GM04504 (cell line): ENCODE results near the gene PAPPA2.
"Not testable (repeated sequence)": the region's sequence is repeated elsewhere in the genome, so short reads cannot be mapped to it uniquely, and the experiment has no call there.

ENCODE experiments used
- DNase-seq: peaks from one replicate; pipeline ENCODE4 v3.0.0-alpha.2; 2012; ENCODE audit warnings: low read depth

PAPPA2 gene, protein sequence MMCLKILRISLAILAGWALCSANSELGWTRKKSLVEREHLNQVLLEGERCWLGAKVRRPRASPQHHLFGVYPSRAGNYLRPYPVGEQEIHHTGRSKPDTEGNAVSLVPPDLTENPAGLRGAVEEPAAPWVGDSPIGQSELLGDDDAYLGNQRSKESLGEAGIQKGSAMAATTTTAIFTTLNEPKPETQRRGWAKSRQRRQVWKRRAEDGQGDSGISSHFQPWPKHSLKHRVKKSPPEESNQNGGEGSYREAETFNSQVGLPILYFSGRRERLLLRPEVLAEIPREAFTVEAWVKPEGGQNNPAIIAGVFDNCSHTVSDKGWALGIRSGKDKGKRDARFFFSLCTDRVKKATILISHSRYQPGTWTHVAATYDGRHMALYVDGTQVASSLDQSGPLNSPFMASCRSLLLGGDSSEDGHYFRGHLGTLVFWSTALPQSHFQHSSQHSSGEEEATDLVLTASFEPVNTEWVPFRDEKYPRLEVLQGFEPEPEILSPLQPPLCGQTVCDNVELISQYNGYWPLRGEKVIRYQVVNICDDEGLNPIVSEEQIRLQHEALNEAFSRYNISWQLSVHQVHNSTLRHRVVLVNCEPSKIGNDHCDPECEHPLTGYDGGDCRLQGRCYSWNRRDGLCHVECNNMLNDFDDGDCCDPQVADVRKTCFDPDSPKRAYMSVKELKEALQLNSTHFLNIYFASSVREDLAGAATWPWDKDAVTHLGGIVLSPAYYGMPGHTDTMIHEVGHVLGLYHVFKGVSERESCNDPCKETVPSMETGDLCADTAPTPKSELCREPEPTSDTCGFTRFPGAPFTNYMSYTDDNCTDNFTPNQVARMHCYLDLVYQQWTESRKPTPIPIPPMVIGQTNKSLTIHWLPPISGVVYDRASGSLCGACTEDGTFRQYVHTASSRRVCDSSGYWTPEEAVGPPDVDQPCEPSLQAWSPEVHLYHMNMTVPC (N-terminal part only)

DNA sequence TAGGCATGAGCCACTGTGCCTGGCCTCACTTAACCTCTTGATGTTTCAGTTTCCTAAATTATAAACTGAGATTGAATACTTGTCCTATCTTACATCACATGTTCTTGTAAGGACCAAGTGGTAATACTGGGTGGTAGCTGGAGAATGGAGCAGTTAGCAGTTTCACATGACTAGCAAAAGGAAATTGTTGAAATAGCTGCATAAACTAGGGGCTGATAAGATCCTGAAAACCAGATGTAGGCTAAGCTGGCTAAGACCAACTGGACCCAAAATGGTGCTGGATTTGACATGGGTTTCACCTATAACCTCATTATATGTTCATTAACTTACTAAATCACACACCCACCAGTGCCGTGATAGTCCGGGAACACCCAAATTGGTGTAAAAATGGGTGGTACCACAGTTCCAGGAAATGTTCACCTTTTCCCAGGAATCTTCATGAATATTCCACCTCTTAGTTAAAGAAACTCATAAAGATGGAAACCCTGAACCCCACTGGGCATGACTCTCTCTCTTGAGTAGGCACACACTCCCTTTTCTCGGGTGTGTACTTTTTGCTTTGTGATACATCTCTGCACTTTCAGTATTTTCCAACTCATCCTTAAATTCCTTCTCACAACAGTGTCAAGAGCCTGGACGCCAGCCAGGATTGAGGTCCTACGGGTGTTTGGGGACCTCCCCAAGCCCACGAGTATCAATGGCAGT lies at the start of gene PAPPA2:
Gene PAPPA2 (plus strand): TSS at position 502 of the 705 bp plus-strand sequence. CDS start 93,148 bp downstream, outside the sequence.
- DNase-seq = no peak

DNA sequence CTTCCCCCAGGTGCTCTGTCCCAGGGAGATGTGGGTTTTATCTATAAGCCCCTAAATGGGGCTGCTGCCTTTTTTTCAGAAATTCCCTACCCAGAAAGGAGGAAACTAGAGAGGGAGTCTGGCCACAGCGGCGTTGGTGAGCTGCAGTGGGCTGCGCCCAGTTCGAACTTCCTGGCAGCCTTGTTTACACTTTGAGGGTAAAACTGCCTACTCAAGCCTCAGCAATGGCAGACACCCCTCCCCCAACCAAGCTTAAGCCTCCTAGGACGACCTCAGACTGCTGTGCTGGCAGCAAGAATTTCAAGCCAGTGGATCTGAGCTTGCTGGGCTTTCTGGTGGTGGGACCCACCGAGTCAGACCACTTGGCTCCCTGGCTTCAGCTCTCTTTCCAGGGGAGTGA lies 46.2 kb upstream of the PAPPA2 start:
- no peak for DNase-seq

DNA sequence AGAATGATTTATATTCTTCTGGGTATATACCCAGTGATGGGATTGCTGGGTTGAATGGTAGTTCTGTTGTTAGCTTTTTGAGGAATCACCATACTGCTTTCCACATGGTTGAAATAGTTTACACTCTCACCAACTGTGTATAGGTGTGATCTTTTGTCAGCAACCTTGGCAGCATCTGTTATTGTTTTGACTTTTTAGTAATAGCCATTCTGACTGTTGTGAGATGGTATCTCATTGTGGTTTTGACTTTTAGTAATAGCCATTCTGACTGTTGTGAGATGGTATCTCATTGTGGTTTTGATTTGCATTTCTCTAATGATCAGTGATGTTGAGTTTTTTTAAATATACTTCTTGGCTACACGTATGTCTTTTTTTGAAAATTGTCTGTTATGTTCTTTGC lies 43.4 kb upstream of the PAPPA2 start:
- DNase-seq = not testable (repeated sequence)

DNA sequence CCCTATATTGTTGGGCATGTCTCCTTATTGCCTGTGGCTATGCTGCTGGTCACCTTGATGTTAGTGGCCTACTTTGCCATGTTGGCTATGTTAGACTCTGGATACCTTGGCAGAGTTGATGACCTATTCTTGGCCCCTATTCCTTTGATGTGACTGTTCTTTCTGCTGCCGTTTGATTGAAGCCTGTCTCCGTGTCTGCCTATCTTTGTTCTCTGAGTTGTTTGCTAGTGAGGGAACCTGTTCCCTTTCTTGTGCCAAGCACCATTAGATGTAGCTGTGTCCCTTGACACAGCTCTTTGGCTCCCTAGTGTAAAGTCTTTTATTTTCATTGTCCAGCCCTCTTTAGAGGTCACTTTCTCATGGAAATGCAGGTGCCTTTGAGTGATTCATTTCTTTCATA lies 28.7 kb upstream of the PAPPA2 start:
- DNase-seq = no peak

DNA sequence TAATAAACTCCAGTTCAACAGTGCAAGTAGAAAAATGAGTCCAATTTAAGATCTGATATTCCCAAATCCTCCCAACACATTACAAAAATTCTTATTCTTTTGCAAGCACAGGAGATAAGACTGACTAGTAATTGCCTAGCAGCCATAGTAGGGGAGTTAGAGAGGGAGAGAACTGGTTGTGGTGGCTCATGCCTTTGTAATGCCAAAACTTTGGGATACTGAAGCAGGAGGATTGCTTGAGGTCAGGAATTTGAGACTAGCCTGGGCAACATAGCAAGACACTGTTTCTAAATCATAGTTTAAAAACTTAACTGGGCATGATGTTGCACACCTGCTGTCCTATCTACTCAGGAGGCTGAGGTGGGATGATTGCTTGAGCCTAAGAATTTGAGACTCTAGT lies 26.7 kb upstream of the PAPPA2 start:
- no peak for DNase-seq

DNA sequence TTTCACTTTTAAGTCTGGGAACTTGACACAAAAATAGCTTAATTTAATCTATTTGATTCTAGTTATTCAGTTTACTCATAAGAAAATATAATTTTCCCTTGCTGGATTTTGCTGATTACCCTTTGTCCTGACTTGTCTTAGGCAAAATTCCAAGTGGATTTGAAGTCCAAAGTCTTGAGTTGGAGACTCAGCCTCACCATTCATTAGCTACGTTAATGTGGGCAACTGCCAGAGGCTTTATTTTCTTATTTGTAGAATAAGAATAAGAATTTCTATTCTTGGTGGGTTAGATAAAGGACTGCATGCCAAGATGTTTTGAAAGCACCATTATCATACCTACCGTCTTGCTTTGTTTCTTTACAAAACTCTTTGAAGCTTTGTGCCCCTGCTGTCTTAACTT lies 22.8 kb upstream of the PAPPA2 start:
- no peak for DNase-seq

DNA sequence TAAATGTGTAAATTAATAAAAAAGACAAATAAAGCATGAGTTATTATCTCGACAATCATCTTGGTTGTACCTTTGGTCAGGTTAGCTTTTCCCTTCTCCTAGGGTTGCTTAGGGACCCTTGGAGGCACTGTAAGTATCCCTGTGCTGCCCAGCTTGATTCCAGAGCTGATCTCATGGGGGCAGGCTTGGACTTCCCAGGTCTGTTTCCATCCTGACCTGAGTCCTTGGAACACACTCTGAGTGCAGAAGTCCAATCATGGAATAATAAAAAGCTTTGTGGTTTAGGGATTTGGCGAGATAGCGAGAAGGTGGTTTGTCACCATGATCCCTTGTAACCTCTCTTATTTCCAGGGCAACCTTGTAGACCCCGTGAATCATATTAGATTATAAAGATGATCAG lies 18.7 kb upstream of the PAPPA2 start:
- no peak for DNase-seq

DNA sequence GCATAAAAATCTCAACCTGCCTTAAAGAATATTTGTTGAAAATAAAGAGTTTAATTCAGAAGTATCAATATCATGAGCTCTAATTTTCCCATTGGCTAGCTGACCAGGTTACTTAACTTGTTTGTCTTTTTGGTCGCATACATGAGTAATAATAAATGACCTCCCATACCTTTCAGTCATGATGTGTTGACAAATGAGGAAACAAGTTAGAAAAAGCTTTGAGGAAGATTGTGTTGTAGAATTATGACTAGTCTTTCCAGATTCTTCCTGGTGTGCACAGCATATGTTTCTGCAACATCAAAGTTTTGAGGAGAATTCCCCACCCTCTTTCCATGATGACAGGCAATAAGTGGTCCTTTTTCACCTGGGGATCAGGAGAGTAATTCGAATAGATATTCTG lies 17.6 kb upstream of the PAPPA2 start:
- DNase-seq = no peak

DNA sequence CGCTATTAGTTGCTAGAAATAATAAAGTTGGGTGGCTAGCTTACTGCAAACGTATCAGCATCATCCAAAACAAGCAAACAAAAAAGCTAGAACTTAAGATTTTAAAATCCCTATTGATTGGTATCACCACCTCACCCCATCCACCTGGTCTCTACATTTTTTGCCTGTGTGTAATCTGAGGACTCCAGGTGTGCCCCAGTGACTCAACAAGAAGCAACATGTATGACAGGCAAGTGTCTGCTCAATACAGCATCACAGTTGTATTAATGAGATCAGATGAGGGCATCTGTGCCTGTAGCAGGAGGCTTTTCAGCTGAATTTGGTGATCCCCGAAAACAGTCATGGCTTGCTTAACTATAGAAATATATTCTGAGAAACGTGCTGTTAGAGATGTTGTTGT lies 14.6 kb upstream of the PAPPA2 start:
- DNase-seq = no peak

DNA sequence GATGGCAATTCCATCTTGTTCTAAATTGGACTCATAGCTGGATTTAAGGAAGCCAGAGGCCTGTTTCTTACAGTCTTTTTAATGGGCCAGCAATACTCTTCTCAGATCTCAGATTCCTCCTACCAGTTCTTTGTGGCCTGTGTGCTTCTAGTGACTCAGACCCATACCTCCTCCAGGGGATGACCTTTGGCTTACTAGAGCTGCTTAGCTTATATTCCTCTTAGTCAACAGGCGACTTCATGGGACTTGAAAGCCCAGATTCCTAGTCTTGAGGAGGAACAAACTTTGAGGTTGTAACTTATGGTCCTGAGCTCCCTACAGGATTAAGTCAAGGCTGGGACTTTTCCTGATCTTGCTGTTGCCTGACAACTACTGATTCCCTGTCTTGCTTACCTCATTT lies 12.4 kb upstream of the PAPPA2 start:
- no peak for DNase-seq

DNA sequence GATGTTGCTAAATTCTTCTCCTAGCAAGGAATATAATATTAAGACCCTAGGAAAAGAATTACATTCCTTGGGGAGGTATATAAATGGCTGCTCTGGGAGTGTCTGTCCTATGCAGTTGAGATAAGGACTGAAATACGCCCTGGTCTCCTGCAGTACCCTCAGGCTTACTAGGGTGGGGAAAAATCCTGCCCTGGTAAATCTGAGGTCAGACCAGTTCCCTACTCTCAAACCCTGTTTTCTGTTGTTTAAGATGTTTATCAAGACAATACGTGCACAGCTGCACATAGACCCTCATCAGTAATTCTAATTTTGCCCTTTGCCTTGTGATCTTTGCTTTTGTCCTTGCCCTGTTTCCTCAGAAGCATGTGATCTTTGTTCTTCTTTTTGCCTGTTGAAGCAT lies 11.2 kb upstream of the PAPPA2 start:
- DNase-seq = not testable (repeated sequence)

DNA sequence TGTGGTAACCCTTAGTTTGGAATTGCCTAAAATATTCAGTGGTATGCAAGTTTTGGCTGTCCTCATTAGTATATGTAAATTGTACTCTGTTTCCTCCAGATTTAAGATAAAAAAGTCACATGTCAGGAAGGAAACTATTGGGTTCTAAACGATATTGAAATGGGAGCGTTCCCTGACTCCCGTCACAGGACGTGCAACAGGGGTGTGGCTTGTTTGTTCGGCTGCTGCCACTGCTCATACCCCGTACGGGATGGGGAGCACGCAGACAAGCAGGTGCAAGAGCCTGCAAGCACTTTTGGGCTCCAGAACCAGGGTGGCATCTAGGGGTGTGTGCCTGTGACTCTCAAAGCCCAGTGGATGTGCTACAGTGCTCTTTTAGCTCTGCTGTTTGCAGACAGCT lies 6.2 kb upstream of the PAPPA2 start:
- DNase-seq = no peak

DNA sequence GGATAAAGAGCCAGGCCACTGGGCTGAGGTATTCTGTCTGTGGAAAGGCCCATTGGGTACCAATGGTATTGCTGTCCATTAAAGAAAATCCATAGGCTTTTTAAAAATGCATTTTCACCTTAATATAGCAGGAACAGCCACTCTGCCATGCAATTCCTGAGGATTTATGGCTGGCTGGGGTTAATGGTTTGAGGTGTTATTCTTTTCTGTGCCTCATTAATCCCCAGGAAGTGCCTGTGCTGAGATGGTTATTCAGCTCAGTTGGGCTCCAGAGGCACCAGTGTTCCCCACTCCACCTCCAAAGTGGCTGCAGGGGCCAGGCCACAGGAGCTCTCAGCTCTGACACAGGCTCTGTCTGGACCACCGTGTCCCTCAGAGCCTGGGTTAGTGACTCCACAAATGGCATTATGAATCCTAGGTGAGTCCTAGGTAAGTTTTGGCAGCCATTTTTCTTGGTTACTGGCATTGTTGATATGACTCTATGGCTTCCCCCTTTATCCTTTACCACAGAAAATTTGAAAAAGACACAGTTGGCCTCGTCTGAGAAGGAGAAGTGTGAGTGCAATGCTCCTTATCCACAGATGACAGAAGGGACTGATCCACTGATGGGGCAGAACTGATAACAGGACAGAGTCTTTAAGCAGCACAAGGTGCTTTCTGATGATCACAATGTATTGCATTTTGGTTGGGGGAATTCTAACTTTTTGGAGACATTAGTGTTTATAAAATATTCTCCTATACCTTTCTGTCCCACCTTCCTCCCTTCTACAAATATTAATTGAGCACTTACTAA lies 2.2 kb upstream of the PAPPA2 start:
- DNase-seq = no peak

DNA sequence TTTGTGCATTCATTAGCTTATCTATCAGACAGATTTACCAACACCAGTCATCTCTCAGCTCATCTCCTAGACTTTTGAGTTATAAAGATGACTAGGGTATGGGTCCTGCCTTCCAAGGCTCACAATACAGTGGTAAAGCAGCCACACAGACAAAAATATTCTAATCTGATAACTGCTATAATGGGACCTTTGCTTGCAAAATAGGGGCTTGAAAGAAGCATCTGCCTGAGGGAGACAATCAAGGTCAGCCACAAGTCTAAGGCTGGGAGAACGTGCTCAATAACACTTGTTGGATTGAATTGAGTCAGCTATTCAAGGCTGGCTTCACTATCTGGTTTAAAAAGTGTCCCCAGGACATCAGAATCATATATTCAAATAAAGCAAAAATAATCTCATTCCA lies 1.4 kb upstream of the PAPPA2 start:
- DNase-seq = no peak

DNA sequence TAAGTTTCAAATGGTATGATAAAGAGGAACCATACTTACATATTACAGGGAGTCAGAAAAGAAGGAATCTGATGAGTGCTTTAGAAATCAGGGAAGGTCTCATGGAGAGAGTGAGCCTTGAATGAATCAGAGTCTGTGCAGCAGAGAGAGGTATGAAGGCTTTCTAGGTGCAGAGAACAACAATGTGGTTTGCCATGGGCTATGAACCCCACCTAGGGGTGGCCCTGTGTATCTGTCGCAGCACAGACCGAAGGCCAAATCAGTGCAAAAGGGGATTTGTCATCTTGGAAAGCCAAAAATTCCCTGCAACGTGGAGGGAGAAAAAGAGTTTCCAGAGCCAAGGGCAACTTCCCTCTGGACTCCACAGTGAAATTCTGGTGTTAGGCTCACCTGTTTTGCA lies 3.5 kb downstream of the PAPPA2 start:
- DNase-seq = no peak

DNA sequence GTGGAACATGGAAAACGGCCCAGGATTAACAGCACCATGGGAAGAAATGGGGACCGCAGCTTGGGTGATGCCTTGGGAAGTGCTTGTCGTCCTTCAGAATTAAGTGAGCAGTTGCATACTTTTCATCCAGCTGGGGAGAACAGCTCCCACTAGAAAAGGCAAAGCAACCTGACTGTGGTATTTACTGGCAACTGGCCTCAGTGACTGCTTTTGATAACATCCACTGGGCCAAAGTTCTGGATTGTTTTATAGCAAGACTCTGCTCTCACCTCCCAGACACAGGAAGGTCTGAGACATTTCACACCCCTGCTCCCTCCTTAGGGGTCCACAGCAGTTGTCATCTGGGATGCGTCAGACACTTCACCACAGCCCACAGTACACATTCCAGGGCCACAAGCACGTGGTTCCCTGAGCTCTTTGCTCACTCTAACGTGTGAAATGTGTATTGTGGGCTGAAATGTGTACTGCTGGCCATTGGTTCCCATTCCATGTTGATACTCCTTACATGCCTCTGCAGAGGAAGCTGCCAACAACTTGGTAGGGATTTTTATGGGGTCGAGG lies 6.6 kb downstream of the PAPPA2 start:
- DNase-seq = no peak

DNA sequence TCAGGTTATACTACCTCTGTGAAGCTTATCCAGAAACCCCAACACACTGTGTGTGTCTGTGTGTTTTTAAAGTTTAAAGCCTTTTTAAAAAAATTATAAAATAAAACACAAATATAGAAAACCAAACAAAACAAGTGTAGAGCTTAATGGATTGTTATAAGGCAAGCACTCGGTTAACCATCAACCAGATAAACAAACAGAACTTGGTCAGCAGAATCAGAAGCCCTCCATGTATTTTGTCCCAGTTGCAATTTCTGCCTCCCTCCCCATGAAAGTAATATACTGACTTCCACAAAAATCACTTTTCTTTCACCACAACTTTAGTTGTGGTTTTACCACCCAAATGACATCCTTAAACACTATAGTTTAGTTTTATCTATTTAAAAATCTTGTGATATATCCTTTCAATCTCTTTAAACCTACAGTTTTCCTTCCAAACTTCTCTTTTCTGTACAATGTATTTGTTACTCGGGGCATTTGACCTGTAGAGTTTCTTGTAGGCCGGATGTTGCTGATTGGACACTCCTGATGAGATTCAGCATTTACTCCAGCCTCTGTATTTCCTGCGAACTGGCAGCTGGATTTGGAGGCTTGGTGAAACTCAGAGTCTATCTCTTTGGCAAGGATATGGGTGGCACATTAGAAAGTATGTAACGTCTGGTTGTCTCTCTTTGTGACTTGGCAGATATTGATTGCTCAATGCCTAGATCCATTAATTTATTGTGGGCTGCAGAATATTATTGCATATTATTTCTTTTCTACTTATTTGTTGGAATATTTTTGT lies 8.6 kb downstream of the PAPPA2 start:
- no peak for DNase-seq

DNA sequence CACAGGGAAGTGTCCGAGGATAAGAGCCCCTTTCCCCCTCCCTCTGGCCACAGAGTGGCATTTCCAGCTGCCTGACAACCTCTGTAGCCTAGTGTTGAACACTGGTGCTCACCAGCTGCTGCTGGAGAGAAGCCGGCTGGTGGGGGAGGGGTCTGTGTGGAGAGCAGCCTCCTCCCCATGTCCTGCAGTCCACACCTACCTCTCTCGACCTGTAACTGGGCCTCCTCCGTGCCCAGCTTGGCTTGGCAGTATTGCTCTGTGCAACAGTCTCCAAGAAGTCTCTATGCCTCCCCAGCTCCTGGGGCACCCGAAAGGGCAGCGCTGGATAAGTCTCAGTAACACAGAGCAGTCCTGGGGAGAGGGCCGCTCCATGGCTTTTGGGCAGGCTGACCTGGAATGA lies 17.0 kb downstream of the PAPPA2 start:
- DNase-seq = no peak

DNA sequence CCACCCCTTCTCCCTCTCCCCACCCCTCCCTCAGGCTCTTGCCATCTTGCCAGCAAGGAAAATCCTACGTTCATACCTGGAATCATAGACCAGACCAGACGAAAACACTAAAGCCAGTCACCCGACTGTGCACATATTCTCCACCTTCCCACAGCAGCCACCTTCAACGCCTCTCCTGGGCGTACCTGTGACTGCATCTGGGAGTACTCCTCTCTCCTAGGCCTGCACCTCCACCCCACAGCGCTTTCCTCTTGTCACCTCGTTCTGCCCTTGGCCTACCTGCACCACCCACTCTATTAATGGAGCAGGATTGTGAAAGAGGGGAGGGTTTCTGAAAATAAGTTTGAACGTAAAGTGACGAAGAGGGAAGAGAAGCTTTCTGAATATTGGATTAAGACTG lies 17.8 kb downstream of the PAPPA2 start:
- no peak for DNase-seq

DNA sequence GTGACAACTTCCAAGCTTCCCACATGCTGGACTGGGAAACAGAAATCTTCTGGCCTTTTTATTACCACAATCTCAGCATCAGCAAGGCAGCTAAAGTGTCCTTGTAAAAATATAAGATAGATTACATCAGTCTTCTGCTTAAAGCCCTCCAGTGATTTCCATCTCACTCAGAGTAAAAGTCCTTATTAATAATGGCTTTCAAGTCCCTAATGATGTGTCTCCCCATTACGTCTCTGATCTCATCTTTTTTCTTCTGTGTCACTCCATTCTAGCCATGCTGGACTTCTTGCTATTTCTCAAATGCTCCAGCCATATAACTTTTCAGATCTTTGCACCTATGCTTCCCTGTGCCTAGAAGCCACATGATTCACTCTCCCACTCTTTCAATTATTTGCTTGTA lies 22.1 kb downstream of the PAPPA2 start:
- no peak for DNase-seq

DNA sequence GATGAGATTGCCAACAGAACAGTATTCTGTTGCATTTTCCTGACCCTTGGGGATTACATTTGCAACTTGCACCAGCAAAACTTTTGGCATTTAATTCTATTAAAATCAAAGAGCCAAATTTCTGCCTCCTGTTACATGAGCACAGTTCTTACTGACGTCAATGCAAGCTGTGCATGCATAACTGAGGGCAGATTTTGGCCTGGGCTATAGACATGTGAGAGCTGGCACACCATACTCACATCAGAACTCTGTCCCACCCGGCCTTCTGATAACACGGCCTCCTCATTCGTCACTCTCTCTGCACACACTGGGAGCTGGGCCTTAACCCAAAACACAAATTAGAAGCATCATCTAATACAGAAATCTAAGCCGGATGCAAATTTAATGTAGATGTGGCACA lies 31.5 kb downstream of the PAPPA2 start:
- no peak for DNase-seq
